HUES64 (cell line): ENCODE measurements around the gene TBKBP1.

Experiments used
- H3K27ac ChIP-seq: 2 replicates; pipeline ENCODE4 v1.7.0; 2013; ENCODE audit warnings: low read depth, low read length, inconsistent platforms
- H3K27me3 ChIP-seq: 2 replicates; pipeline ENCODE4 v1.6.1; 2013; ENCODE audit warnings: mild to moderate bottlenecking, low read length; ENCODE audit not compliant: insufficient read depth
- H3K36me3 ChIP-seq: 2 replicates; pipeline ENCODE4 v1.6.1; 2013; ENCODE audit warnings: mild to moderate bottlenecking, low read length; ENCODE audit not compliant: insufficient read depth
- H3K4me1 ChIP-seq: 2 replicates; pipeline ENCODE4 v1.6.1; 2013; ENCODE audit warnings: mild to moderate bottlenecking, low read length, moderate library complexity; ENCODE audit not compliant: insufficient read depth
- H3K4me3 ChIP-seq: 2 replicates; pipeline ENCODE4 v1.5.1; 2013; ENCODE audit warnings: mild to moderate bottlenecking, low read length, moderate library complexity
- H3K9ac ChIP-seq: 2 replicates; pipeline ENCODE4 v1.6.1; 2013; ENCODE audit warnings: mild to moderate bottlenecking, low read depth, low read length
- H3K9me3 ChIP-seq: 2 replicates; pipeline ENCODE4 v1.6.1; 2013; ENCODE audit warnings: low read depth, low read length; ENCODE audit not compliant: insufficient read depth
- WGBS: fragments of 150-250, 120-280 bp; methylation state at CpG from one replicate; pipeline ENCODE4 v1.1.7; 2013; ENCODE audit warnings: missing lambda C conversion rate; 5-methylcytosine and 5-hydroxymethylcytosine counted together

Gene TBKBP1

DNA sequence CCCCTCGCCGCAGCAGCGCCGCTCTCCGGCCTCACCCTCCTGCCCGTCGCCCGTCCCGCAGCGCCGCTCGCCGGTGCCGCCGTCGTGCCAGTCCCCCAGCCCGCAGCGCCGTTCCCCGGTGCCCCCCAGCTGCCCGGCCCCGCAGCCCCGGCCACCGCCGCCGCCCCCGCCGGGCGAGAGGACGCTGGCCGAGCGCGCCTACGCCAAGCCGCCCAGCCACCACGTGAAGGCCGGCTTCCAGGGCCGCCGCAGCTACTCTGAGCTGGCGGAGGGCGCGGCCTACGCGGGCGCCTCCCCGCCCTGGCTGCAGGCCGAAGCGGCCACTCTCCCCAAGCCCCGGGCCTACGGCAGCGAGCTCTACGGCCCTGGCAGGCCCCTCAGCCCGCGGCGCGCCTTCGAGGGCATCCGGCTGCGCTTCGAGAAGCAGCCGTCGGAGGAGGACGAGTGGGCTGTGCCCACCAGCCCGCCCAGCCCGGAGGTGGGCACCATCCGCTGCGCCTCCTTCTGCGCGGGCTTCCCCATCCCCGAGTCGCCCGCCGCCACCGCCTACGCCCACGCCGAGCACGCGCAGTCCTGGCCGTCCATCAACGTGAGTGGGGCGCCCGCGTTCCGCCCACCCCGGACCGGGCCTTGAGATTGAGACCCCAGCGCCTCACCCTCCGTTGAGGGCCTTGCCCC, 15.0 kb downstream of the TBKBP1 start:
- Histone ChIP-seq H3K27me3 (peaks cover 39% of the 10 kb centered on the region), H3K27ac (no peak overlapping the region), H3K36me3 (no peaks in the 10 kb centered on the region), H3K4me3 (peak overlapping the region; percentile 45), H3K9me3 (no peaks in the 10 kb centered on the region), H3K4me1 (peaks cover 1% of the 10 kb centered on the region; the same call in 1 of the 2 replicates), H3K9ac (no peak overlapping the region)
- 35% methylated on average over 89 of the region's 89 CpGs for WGBS

DNA sequence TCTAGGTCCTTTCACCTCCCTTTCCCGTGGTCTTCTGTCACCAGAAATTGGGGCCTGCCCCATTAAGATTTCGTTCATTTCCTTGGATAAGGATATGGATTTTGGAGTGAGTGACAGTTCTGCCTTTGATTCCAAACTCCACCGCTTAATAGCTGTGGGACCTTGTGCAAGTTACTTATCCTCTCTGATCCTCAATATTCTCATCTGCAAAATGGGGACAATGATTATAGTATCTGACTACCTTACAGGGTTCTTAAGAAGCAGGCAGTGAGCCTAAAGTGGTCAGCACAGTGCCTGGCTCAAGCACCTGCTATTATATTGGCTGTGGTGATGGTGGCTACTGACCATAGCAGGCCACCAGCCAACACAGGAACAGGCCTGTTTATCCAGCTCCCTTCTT, 15.6 kb downstream of the TBKBP1 start:
- H3K36me3 ChIP-seq: no peaks in the 10 kb centered on the region
- H3K27ac ChIP-seq: no peak overlapping the region
- H3K4me3 ChIP-seq: peak overlapping the region; percentile 45; the same call in 1 of the 2 replicates
- WGBS: 94% methylated on average over 3 of the region's 3 CpGs
- H3K9me3 ChIP-seq: no peaks in the 10 kb centered on the region
- peaks cover 7% of the 10 kb centered on the region; the same call in 1 of the 2 replicates for H3K4me1 ChIP-seq
- peaks cover 39% of the 10 kb centered on the region for H3K27me3 ChIP-seq
- H3K9ac ChIP-seq: no peak overlapping the region

DNA sequence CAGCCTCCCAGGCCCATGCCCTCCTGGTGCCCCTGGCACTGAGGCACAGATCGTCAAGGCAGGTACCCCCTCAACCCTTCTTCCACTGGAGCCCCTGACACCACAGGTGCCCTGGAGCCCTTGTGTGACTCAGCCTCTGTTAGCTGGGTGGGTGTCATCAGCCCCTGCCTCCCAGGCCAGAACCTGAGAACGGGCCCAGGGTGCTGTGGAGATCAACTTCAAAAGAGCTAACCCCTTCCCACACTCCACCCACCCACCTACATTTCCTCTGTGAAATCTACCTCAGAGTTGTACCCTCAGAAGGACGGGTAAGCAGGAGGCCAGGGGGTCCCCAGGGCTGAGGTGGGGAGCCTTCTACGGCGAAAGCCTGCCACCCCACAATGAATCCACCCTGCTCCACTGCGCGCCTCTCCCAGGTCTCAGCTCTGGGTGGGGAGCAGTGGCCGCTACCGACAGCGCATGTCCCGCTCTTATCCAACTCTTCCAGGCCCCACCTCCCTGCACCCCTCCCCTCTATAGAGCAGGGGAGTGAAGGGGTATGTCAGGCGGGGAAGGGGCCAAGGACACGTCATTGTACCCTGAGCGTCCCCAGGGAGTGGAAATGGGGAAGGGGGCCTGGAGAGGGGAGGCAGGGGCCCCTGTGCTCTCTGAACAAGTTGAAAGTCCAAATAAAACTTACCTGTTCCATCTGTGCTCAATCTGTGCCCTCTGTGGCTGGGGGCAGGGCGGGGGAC, 17.6 kb downstream of the TBKBP1 start:
- peaks cover 39% of the 10 kb centered on the region for H3K27me3 ChIP-seq
- H3K9me3 ChIP-seq: no peaks in the 10 kb centered on the region
- no peak overlapping the region for H3K9ac ChIP-seq
- H3K4me3 ChIP-seq: no peak overlapping the region
- WGBS: 90% methylated on average over 14 of the region's 15 CpGs
- H3K27ac ChIP-seq: no peak overlapping the region
- H3K36me3 ChIP-seq: no peaks in the 10 kb centered on the region
- H3K4me1 ChIP-seq: peaks cover 8% of the 10 kb centered on the region; the same call in 1 of the 2 replicates

- no peak overlapping the region for H3K9ac ChIP-seq
These were observed 18.5 kb downstream of the TBKBP1 start for GRCh38 chr17:47712330-47713023.

DNA sequence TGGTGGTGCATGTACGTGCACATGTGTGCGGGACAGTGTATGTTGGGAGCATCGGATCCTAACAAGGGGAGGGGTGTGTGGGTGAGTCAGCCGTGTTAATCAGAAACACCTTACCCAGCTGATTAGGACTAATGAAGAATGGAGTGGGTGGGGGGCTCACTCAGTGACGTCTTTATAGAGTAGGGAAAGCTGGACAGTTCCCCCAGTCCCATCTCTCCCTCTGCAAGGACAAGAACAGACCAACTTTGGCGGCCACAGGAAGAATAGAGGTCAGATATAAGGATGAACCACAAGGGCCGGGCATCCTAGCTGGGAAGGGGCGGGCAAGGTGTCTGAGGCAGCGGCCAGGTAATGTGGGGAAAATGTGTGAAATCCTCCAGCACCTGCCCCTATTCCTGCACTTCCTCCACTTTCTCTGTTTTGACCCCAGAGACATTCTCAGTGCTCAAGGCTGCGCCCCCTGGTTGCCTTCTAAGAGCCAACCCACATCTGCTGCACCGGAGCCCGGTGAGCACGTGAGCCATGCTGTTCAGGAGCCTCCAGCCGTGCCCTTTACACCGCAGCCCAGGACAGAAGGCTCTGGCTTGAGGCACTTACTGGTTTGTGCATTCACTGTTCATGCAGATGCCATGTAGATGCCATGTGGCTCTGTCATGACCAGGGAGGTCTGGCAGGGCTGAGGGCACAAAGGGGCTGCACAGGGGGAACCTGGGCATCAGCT, 20.2 kb downstream of the TBKBP1 start:
- no peak overlapping the region for H3K27ac ChIP-seq
- peaks cover 28% of the 10 kb centered on the region for H3K27me3 ChIP-seq
- H3K9ac ChIP-seq: no peak overlapping the region
- H3K4me1 ChIP-seq: peaks cover 8% of the 10 kb centered on the region; the same call in 1 of the 2 replicates
- H3K9me3 ChIP-seq: no peaks in the 10 kb centered on the region
- WGBS: 58% methylated on average over 13 of the region's 15 CpGs
- no peaks in the 10 kb centered on the region for H3K36me3 ChIP-seq
- no peak overlapping the region for H3K4me3 ChIP-seq

More at GRCh38 chr17:47712330-47713023, 18.5 kb downstream of the TBKBP1 start:
- Histone ChIP-seq H3K27me3 (peaks cover 32% of the 10 kb centered on the region), H3K27ac (no peak overlapping the region), H3K4me3 (no peak overlapping the region), H3K4me1 (peaks cover 8% of the 10 kb centered on the region; the same call in 1 of the 2 replicates), H3K36me3 (no peaks in the 10 kb centered on the region), H3K9me3 (no peaks in the 10 kb centered on the region)
- WGBS: 83% methylated on average over 5 of the region's 5 CpGs

DNA sequence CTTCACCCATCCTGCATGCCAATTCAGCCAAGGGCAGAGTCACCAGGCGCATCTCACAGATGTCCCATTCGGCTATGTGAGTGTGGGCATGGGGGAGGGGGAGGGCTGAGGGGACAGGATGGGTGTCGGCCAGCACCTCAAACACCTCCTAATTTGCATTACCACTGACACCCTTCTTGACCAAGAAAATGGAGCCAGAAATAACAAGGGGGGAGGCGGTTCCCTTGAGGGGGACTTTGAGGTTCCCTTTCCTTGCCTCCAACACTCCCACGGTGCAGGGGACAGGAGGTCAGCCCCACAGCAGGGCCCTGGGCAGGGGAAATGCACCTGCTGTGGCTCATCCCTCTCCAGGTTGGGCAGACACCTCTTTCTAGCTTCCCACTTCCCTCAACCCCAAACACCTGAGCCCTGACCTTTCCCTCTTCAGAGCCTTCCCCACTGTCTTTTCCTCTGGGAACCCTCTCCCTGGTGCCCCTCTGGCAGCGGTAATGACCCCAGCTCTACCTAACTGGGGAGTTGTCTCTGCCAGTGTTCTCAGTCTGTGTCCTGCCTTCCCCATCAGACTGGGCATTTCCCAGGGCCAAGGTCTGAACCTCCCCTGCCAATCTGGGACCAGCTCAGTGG, 20.9 kb downstream of the TBKBP1 start:
- H3K4me1 ChIP-seq: peaks cover 8% of the 10 kb centered on the region; the same call in 1 of the 2 replicates
- no peak overlapping the region for H3K9ac ChIP-seq
- H3K4me3 ChIP-seq: no peak overlapping the region
- no peak overlapping the region for H3K27ac ChIP-seq
- WGBS: 74% methylated on average over 3 of the region's 6 CpGs
- peaks cover 25% of the 10 kb centered on the region for H3K27me3 ChIP-seq
- no peaks in the 10 kb centered on the region for H3K9me3 ChIP-seq
- H3K36me3 ChIP-seq: no peaks in the 10 kb centered on the region

GRCh38 chr17:47715669-47716325, 21.8 kb downstream of the TBKBP1 start:
- 87% methylated on average over 6 of the region's 10 CpGs for WGBS
- Histone ChIP-seq H3K9me3 (no peaks in the 10 kb centered on the region), H3K27ac (no peak overlapping the region), H3K9ac (no peak overlapping the region), H3K27me3 (peaks cover 33% of the 10 kb centered on the region), H3K36me3 (no peaks in the 10 kb centered on the region), H3K4me3 (no peak overlapping the region), H3K4me1 (peaks cover 8% of the 10 kb centered on the region; the same call in 1 of the 2 replicates)

GRCh38 chr17:47716375-47716774, 22.4 kb downstream of the TBKBP1 start:
- H3K27me3 ChIP-seq: peaks cover 39% of the 10 kb centered on the region
- no peaks in the 10 kb centered on the region for H3K9me3 ChIP-seq
- no peak overlapping the region for H3K27ac ChIP-seq
- no peak overlapping the region for H3K9ac ChIP-seq
- H3K36me3 ChIP-seq: no peaks in the 10 kb centered on the region
- no peak overlapping the region for H3K4me3 ChIP-seq
- 94% methylated on average over 3 of the region's 3 CpGs for WGBS
- peaks cover 8% of the 10 kb centered on the region for H3K4me1 ChIP-seq

DNA sequence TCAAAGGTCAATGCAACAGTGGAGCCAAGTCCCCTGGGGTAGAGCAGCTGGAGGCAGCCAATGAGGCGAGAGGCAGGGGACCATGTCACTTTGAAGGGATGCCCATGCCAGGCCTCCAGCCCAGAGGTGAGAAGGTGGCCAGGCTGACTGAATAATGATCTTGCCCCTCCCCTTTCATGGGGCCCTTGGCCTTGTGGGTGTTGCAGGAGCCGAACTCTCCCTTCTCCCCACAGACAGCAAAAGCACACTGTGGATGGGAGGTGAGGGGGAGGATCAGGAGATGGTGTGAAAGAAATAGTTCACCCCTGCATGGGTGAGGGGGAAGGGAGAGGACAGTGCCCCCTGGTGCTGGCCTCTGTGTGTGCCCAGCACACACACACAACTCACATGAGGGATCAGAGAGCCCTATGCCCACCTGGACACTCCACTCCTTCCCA, 23.3 kb downstream of the TBKBP1 start:
- H3K9ac ChIP-seq: no peak overlapping the region
- WGBS: 96% methylated on average over 1 of the region's 2 CpGs
- no peaks in the 10 kb centered on the region for H3K9me3 ChIP-seq
- H3K27me3 ChIP-seq: peaks cover 45% of the 10 kb centered on the region
- no peak overlapping the region for H3K4me3 ChIP-seq
- no peaks in the 10 kb centered on the region for H3K36me3 ChIP-seq
- H3K4me1 ChIP-seq: peaks cover 8% of the 10 kb centered on the region
- no peak overlapping the region for H3K27ac ChIP-seq

DNA sequence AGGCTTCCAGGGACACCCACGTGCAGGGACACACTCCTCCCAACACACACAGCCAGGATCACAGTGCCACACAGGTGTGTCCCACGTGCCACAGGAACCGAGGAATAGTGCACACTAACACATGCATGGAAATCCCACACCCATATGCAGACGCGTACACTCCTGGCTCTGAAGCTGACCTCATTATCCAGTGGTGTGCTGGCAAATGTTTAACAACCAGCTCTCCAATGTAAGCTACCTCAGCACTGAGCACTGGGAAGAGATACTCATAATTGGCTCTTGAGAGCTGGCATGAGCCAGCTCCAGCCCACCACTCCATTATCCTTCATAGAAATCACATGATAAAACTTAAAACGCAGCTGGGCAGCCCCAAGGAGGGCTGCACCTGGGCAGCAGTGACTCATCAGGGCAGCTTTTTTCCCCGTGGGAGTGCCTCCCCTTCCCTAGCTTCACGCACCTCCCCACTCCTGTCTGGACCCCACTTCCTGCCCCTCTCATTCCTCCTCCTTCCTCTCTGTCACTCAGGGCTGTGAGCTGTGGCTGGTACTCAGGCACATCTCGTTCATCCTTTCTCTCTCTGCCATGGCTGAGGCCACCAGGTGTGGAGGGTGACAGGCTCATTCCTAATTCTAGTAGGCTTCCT, 24.1 kb downstream of the TBKBP1 start:
- WGBS: 72% methylated on average over 9 of the region's 9 CpGs
- no peaks in the 10 kb centered on the region for H3K36me3 ChIP-seq
- H3K9ac ChIP-seq: no peak overlapping the region
- peaks cover 46% of the 10 kb centered on the region for H3K27me3 ChIP-seq
- no peaks in the 10 kb centered on the region for H3K9me3 ChIP-seq
- no peak overlapping the region for H3K4me3 ChIP-seq
- peaks cover 8% of the 10 kb centered on the region for H3K4me1 ChIP-seq
- no peak overlapping the region for H3K27ac ChIP-seq
